Amniotic epithelial cell (primary cell): ENCODE measurements around the gene B4GALT1.

Experiments used
- DNase-seq: peaks from one replicate; pipeline ENCODE4 v3.0.0-alpha.2; 2010; ENCODE audit warnings: low read depth

B4GALT1 gene

DNA sequence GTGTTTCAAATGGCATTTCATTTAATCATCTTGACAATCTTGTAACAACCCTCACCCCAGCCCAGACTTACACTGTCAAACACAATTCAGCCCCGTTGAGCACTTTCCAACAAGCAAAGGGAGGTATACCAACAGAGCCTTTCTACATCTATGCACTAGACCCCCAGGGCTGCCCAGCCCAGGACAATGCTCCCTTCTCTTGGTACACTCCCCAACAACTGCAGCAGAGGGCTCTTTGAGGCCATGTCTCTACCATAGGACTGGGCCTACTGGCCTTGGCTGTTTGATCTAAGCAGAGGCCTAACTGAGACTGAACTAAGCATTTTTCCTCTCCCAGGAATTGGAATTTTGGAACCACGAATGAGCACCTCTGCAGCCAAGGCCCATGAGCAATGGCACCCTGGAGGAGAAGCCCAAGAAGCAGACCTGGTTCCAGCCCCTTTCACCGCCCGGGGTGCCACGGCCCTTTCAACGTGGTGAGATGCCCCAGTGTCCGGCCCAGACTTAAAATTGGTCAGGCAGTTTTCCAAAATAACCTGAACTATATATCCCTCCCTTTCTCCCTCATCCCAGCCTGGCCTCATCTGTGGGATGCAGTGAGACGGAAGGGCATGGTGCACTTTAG, 43.6 kb downstream of the B4GALT1 start:
- DNase-seq, result no peak

DNA sequence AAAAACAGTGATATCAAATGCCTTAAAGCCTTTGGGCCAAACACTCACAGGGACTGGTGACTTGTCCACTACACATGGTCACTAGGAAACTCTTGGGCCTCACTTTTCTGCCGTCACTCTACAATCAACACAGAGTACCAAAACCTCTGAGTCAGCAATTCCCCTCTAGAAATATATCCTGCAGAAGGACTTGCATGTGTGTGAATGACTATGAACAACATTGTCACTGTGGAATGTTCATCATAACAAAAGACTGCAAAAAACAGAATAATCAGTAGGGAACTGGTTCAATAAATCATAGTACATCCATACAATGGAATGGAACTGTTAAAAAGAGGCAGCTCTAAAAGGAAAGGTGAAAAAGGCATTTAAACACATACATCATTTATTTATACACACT, 46.5 kb downstream of the B4GALT1 start:
- DNase-seq, result no peak

DNA sequence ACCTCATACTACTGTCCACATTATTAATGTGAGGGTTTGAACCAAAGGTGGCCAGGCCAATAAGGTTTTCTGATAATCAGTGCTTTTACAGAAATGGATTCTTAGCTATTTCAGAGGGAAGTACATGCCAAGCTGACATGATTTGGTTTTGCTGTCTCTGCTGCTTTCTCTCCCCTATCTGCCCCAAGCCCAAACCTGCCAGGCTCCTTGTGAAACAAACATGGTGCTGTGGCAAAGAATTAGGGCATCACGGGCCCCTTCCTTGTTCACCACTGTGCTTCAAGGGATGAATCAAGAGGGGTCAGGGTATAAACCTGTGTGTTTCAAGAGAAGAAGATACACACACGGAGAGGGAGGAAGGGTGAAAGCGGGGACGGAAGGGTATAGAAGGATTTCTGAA, 49.3 kb downstream of the B4GALT1 start:
- DNase-seq, result no peak

DNA sequence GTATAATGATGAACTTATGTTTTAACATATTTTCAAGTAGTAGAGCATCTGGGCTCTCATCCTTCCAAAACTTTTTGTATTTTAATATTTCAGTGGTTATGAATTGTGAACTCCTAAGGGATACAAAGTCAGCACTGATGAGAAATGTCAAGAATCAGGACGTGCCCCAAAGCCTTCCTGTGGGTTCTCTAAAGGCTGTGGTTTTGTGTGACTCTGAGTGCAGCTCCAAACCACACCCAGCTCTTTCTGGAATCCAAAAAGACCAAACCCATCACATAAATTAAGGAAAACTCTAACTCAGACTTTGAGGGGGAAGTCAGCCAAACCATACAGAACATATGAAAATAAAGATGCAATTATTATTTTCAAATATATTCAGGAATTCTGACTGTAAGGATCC, 49.8 kb downstream of the B4GALT1 start:
- no peak for DNase-seq

DNA sequence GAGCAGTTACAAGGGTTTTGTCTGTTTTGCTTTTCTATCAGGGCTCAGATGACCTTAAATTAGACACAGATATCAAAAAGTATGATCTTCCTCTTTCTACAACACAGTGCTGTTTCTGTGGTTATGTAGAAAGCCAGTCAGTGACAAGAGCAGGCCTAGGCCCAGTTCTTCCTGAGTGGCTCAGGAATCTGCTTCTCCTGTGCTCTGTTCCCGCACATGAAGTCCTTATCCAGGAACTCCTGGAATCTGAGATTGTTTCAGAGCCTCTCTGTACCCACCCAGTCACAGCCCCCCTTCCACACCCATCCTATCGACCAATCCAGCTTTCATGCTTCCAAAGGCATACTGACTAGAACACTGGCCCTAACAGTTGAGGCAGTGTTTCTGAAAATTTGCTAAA, 50.3 kb downstream of the B4GALT1 start:
- DNase-seq, result no peak

DNA sequence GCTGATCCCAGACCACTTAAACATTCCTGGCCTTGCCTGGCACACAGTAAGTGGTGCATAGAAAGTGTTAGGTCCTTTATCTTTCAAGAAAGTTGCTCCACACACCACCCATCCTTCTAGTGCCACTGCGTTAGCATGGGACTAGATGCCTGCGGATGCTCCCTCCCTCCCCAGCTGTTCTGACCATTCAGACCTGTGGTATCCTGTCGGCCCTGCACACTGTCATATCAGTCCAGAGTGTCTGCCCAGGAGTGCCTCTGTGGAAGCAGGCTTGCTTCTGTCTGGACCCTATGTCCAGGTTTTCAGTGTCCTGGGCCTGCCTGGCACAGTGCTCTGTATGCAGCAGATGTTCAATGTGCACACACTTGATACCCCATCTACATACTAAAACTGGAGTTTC, 52.4 kb downstream of the B4GALT1 start:
- no peak for DNase-seq

DNA sequence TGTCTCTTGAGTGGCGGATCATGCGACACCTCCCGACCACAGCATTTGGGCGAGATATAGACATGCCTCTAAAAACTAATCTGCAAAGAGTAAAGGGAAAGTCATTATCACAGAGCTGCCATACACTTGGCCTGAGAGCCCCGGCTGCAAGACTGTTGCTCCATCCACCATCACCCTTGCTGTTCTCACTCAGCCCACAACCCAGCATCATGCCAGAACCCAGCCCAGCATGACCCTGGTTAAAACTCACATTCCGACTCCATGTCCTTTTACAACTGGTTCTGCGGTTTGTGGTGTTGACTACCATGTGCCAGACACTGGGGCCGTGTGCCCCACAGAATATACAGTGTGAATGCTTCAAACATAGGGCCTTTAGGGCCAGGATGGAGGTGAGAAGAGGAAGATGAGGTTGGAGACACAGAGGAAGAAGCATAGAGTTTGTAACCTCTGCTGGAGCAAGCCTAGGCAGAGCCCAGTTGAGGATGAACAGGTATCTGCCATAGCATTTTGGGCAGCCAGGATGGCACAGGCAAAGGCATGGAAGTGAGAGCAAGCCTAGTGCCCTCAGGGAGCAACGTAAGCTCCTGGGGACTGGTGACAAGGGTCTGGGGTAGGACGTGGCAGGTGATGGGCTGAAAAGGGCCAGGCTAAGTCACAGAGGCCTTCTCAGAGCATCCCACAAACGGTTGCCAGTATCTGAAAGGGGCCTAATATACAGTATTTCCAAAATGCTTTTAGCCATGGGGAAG, 53.2 kb downstream of the B4GALT1 start:
- no peak for DNase-seq

DNA sequence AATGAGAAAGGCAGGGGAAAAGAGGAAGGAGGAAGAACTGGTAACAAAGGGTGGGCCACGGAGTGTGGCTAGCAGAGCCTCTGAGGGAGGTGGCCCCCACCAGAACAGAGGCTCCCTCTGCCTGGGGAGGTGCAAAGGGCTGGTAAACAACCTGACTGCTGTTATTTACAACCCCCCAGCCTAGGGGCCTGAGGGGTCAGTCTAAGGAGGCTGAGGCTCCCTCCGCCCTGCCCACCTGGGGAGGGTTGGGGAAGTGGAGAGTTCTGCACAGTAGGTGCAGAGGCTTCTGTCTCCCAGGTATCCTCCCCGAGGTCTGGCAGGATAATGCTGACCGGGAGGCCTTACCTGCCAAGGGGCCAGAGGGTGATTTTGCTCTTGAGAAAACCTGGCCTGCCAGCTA, 55.0 kb downstream of the B4GALT1 start:
- DNase-seq, result no peak

DNA sequence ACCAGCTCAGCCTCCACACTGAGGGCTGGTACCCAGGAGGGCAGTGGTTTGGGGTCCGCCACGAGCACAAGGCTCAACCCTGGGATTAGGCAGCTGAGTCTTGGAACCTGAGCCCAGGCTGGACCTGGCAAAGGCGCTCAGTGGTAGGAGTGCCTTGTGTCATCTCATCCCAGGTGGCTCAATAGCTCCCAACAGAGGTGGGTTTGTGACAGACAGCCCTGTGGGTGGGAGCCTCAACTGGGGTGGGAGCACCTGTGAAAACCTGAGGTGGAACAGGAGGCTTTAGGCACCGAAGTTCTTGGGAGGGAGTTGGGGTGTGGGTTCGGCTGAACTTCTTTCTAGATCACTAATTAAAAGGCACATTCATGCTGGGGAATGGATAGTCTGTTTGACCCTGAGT, 55.5 kb downstream of the B4GALT1 start:
- DNase-seq, result no peak

DNA sequence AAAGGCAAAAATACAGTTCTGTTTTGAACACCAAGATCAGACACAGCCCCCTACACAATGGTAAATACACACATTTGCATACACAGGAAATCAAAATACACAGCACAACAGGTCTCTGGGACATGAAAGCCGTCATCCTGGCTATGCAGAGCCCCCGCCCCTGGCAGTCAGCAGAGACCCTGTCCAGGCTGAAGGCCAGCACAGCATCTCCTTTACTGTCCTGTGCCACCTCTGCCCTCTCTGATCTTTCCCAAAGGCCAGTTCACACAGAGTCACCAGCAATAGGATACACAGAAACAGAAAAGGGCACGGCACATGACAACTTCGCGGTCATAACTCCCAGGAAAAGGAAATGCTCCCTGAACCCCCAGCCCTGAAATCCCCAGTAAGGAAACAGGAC, 56.5 kb downstream of the B4GALT1 start:
- no peak for DNase-seq

DNA sequence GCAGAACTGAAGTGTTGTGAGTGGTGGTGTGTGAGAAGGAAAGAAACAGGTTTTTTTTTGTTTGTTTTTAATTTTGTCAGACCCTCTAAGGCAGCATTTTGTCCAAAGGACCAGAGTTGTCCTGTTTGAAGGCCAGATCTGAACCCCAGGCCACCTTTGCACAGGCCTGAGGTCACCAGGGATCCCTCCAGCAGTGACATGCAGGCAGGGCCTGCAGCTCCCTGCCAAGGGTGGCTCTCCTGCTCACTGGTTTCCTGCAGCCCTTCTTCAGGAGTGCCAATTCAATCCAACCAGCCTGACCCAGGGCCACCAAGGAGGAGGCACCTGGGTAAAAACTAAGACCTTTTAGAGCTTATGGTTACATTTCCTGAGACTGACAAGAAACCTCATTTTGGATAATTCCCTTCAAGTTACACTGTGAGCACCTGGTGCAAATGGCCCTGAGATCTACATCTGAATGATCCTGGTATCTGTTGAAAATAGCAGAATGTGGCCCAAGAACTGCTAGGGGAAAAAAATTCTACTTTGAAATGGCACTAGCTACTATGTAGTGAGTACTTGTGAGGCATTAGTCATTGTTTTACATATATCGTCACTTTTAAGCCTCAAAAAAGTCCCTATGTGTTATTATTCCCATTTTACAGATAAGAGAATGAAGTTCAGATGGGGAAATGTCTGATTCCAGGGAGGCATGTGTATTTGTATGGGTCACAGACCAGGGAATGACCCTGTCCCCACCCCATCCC, 57.1 kb downstream of the B4GALT1 start:
- DNase-seq, result no peak

DNA sequence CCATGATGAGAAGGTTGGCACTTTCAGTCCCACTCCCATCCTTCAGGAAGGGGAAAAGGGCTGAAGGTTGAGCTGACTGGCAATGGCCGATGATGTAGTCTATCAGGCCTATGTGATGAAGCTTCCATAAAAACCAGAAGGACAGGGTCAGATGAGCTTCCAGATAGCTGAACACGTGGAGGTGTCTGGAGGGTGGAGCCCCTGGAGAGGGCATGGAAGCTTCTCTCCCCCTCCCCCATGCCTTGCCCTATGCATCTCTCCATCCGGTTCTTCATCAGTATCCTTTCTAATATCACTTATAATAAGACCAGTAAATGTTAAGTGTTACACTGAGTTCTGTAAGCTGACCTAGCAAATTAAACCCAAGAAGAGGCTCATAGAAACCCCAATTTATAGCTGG, 58.0 kb downstream of the B4GALT1 start:
- no peak for DNase-seq

DNA sequence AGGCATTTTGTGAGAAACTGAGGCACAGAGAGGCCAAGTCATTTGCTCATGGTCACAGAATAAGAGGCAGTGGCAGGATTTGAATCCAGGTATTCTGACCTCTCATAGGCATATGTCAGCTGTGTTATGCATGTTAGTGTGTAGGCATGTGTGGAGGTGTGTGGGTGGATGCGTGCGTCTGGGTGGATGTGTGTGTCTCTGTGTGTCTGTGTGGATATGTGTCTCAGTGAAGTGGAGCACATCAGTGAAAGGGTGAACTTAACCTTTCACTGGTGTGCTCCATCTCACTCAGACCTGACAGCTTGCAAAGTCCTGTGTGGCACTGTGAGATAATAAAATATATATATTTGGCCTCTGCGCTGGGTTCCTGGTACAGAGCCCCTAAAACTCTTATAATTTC, 58.7 kb downstream of the B4GALT1 start:
- DNase-seq, result no peak

DNA sequence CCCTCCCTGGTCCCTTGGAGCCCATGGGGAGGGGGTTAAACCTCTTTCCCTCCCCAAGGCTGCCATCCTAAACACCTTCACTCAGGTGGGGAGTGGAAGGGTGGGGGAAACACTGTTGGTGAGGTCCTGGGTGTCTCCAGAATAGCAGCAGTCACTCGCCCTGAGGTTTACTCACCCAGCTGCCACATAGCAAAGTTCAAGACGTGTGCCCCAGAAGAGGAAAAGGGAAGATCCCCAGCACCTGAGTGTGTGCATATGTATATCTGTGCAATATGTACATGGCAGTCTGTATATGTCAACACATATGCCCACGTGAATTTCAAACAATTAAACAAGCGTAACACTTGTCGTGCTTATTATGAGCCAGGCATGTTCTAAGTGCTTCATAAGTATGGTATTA, 59.4 kb downstream of the B4GALT1 start:
- no peak for DNase-seq

DNA sequence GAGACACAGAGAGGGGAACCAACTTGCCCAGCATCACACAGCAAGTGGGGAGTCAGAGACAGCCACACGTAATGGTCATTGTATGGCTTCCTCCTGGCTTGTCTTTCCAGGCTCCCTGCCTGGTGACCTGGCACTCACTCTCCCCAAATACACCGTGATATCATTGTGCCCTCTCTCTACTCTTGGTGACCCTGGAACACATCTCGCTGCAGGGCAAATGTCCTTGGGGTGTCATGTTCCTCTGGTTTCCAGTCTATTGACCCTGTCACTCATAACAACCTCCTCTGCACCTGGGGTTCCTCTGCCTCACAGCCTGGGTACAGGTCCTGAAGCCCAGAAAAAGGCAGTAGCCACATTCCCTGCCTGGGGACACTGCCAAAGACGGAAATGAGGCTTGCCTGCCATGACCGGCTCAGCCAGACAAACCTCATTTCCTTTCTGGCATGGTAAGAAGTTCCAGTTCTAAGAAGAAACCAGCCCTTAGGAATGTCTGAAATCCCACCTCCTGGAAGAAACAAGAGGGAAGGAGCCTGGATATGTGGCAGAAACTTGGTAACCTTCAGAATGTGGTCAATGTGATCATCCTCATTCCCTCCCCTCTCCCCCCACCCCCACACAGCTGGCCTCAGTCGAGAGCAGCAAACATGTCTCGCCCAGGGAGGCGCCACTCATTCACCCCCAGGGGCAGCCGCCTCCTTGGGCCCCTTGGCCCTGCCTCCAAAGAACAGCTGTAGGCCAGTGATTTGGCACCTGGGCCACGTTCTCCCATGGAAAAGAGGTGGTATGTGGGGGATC, 60.1 kb downstream of the B4GALT1 start:
- DNase-seq, result peak; percentile 81

DNA sequence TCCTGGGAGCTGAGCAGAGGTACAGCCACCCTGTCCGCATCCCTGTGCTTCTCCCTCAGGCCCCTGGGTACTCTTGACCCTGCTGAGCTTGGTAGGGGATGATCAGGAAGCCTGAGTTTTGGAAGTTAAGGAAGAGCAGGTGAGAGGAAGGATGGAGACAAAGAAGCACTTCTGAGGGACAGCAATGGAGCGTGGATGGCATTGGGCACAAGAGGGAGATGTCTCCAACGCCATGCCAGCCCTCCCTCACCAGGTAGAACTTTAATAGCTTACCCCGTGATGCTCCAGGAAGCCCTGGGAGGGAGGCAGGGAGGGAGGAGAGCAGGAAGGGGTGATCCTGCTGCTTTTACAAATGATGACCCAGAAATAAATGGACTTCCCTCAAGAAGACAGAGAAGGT, 60.8 kb downstream of the B4GALT1 start:
- DNase-seq, result no peak

DNA sequence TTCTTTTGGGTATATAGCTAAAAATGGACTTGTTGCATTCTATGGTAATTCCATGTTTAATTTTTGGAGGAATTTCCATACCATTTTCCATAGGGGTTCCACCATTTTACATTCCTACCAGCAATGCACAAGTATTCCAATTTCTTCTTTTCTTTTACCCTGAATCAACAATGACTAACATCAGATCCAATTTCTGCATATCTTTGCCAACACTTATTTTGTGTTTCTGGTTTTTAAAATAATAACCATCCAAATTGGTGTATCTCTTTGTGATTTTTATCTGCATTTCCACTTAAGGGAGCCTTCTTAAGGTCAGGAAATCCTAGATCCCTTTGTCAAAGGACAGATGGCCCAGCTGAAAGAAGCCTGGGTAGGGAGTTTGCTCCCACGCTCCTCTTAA, 61.2 kb downstream of the B4GALT1 start:
- DNase-seq, result no peak

DNA sequence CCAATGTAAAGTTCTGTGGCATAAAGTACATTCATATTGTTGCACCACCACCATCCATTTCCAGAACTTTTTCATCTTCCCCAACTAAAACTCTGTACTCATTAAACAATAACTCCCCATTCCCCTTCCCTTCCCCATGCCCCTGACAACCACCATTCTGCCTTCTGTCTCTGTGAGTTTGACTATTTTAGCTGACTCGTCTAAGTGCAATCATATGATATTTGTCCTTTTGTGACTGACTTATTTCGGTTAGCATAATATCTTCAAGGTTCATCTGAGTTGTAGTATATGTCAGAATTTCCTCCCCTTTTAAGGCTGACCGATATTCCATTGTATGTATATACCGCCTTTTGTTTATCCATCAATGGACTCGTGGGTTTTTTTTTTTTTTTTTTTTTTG, 61.6 kb downstream of the B4GALT1 start:
- DNase-seq, result no peak

DNA sequence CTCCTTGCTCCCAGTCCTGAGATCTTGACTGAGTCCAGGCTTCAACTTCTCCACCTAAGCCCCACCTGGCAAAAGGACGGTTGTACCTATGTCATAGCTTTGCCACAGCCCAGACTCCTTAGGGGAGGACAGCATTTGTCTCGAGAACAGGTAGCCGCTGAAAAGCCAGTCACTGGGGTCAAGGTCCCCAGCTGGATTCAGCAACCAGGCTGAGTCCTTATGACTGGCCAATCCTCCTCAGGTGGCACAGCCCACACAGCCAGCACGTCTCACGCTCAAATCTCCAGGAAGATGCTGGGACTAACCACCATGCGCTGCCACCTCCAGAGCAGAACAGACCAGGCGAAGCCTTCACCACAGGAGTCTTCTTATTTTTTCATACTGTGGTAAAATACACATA, 62.7 kb downstream of the B4GALT1 start:
- no peak for DNase-seq

DNA sequence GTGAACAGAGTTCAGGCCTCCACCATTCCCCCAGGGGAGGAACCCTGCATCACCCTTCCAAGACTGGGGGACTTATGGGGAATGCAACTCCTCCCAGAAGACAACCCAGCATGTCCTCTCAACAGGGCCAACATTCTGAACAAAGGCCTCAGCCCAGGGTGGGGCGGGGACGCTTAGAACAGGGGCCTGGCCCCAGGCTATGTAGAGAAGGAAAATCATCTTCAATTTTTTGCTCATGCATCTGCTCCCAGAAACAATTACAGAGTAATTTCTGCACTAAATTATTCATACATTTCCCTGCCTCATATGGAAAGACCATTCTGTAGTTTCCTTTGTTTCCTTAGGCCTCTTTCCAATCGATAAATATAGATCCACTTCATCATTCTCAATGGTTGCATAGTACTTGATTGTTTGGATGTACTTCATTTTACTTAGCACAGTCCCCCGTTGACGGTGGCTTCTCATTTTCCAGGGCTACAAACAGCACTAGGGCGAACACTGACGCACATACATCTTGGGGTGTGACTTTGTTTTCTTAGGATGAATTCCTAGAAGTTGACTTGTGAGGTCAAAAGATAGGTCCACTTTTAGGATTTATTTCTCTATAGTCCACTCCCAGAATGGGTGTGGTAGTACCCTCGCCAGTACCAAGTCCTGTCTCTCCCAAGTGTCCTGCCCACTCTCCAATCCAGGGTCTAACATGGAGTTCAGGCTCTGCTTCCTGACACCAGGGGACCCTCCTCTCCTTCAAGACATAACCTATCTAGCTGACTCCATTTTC, 63.4 kb downstream of the B4GALT1 start:
- DNase-seq, result no peak

DNA sequence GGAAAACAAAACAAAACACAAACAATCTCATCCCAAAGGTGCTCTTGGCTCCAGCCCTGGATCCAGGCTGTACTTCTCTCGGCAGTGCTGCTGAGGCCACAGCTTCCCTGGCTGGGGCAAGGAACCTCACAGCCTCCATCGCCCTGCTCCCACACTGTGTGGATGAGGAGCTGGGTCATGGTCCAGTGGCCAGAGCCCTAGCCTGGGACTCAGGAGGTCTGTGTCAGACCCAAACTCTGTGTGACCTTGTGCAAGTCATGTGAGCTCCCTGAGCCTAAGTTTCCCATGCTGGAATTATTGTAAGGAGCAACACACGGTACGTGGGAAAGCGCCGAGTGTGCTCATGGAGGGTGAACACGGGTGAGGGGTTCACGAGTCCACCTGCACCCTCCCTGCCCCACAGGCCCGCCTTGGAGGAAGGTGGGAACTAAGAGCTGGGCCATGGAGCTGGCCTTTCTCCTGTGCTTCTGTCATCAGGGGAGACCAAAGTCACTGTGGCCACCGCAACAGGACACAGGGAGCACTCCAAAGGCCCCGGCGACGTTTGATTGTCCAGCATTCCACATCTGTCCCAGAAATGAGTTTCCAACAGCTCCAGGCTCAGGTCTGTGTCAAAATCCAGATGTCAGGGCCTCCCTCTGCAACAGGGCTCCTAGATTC, 64.5 kb downstream of the B4GALT1 start:
- no peak for DNase-seq
